ENCODE measurements around the gene RSAD1.

The RSAD1 gene

DNA sequence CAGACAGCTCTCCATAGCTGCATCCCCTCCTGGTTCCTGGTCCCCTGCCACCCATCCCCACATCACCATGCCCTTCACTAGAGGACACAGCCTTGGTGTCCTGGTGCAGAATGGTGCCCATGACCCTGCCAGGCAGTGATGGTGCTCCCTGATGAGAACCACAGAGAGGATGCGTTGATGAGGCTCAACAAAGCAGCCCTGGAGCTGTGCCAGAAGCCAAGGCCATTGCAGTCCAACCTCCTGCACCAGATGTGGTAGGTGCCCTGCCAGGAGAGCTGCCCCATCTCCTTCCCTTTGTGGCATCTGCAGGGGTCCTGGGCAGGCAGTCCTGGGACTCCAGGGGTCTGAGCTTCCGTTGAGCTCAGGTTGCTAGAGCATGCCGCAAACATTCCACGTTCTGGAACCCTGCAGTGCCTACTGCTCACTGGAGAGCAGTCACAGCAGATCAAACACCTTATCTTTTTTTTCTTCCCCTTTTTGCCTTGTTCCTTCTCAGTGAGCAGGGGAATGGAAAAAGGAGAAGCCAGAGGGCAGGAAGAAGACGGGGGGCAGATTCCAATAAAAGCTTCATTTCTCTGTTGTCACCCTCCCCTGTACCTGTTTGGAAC, 48.6 kb downstream of the RSAD1 start:
- Histone ChIP-seq H3K27ac (ENCODE audit: low read length) (no peak overlapping the region), H4K20me1 (ENCODE audit: insufficient read depth, low read length) (no peaks in the 10 kb centered on the region), H3K4me2 (ENCODE audit: insufficient read depth, low read length) (no peak overlapping the region), H3K4me3 (ENCODE audit: low read depth in 1 of 2, low read length in 2 of 2) (no peak overlapping the region), H3K4me1 (ENCODE audit: insufficient read depth, low read length) (no peaks in the 10 kb centered on the region), H2AFZ (ENCODE audit: low read depth, low read length) (no peak overlapping the region), H3K9me3 (ENCODE audit: insufficient read depth, low read length, severe bottlenecking) (no peaks in the 10 kb centered on the region), H3K9ac (ENCODE audit: low read depth, low read length) (no peak overlapping the region), H3K36me3 (ENCODE audit: insufficient read depth, low read length) (no peaks in the 10 kb centered on the region), H3K27me3 (ENCODE audit: insufficient read depth, low read length, poor library complexity) (peaks cover 18% of the 10 kb centered on the region), H3K79me2 (ENCODE audit: insufficient read depth, low read length) (no peaks in the 10 kb centered on the region)
- no peak for ATAC-seq (ENCODE audit: insufficient read depth, low read depth)
- TF ChIP-seq EZH2 (IDR thresholded peaks at IDR 0.05; ENCODE audit: borderline replicate concordance, low read depth, low read length, severe bottlenecking), result no peak
- no peak for DNase-seq

GRCh38 chr17:50527949-50528474, 49.4 kb downstream of the RSAD1 start:
- Histone ChIP-seq H3K27me3 (ENCODE audit: insufficient read depth, low read length, poor library complexity) (peaks cover 26% of the 10 kb centered on the region), H3K79me2 (ENCODE audit: insufficient read depth, low read length) (no peaks in the 10 kb centered on the region), H3K9me3 (ENCODE audit: insufficient read depth, low read length, severe bottlenecking) (no peaks in the 10 kb centered on the region), H3K4me2 (ENCODE audit: insufficient read depth, low read length) (no peak overlapping the region), H3K36me3 (ENCODE audit: insufficient read depth, low read length) (no peaks in the 10 kb centered on the region), H3K4me3 (ENCODE audit: low read depth in 1 of 2, low read length in 2 of 2) (no peak overlapping the region), H3K27ac (ENCODE audit: low read length) (no peak overlapping the region), H3K9ac (ENCODE audit: low read depth, low read length) (no peak overlapping the region), H2AFZ (ENCODE audit: low read depth, low read length) (no peak overlapping the region), H3K4me1 (ENCODE audit: insufficient read depth, low read length) (no peaks in the 10 kb centered on the region), H4K20me1 (ENCODE audit: insufficient read depth, low read length) (no peaks in the 10 kb centered on the region)
- ATAC-seq (ENCODE audit: insufficient read depth, low read depth) (no peak), DNase-seq (no peak)
- TF ChIP-seq EZH2 (IDR thresholded peaks at IDR 0.05; ENCODE audit: borderline replicate concordance, low read depth, low read length, severe bottlenecking), result no peak
- TF ChIP-seq, protein P1, sequence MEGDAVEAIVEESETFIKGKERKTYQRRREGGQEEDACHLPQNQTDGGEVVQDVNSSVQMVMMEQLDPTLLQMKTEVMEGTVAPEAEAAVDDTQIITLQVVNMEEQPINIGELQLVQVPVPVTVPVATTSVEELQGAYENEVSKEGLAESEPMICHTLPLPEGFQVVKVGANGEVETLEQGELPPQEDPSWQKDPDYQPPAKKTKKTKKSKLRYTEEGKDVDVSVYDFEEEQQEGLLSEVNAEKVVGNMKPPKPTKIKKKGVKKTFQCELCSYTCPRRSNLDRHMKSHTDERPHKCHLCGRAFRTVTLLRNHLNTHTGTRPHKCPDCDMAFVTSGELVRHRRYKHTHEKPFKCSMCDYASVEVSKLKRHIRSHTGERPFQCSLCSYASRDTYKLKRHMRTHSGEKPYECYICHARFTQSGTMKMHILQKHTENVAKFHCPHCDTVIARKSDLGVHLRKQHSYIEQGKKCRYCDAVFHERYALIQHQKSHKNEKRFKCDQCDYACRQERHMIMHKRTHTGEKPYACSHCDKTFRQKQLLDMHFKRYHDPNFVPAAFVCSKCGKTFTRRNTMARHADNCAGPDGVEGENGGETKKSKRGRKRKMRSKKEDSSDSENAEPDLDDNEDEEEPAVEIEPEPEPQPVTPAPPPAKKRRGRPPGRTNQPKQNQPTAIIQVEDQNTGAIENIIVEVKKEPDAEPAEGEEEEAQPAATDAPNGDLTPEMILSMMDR (IDR thresholded peaks at IDR 0.05; ENCODE audit: borderline replicate concordance, extremely low read depth, low read length, poor library complexity, severe bottlenecking), result no peak

- Histone ChIP-seq H2AFZ (ENCODE audit: low read depth, low read length) (no peak overlapping the region), H3K9ac (ENCODE audit: low read depth, low read length) (no peak overlapping the region), H3K4me3 (ENCODE audit: low read depth in 1 of 2, low read length in 2 of 2) (no peak overlapping the region), H3K27ac (ENCODE audit: low read length) (no peak overlapping the region), H4K20me1 (ENCODE audit: insufficient read depth, low read length) (no peaks in the 10 kb centered on the region), H3K79me2 (ENCODE audit: insufficient read depth, low read length) (no peaks in the 10 kb centered on the region), H3K4me1 (ENCODE audit: insufficient read depth, low read length) (no peaks in the 10 kb centered on the region), H3K4me2 (ENCODE audit: insufficient read depth, low read length) (no peak overlapping the region), H3K27me3 (ENCODE audit: insufficient read depth, low read length, poor library complexity) (peaks cover 42% of the 10 kb centered on the region), H3K36me3 (ENCODE audit: insufficient read depth, low read length) (no peaks in the 10 kb centered on the region), H3K9me3 (ENCODE audit: insufficient read depth, low read length, severe bottlenecking) (no peaks in the 10 kb centered on the region)
- DNase-seq, result no peak
- TF ChIP-seq, protein P1 (IDR thresholded peaks at IDR 0.05; ENCODE audit: borderline replicate concordance, extremely low read depth, low read length, poor library complexity, severe bottlenecking), result no peak
- TF ChIP-seq EZH2 (IDR thresholded peaks at IDR 0.05; ENCODE audit: borderline replicate concordance, low read depth, low read length, severe bottlenecking), result no peak
- ATAC-seq (ENCODE audit: insufficient read depth, low read depth), result no peak
Measured at GRCh38 chr17:50529849-50530248, 51.2 kb downstream of the RSAD1 start.

- no peak overlapping the region for H3K27ac ChIP-seq (ENCODE audit: low read length)
- no peak overlapping the region for H2AFZ ChIP-seq (ENCODE audit: low read depth, low read length)
- H3K4me2 ChIP-seq (ENCODE audit: insufficient read depth, low read length), result no peak overlapping the region
- peaks cover 44% of the 10 kb centered on the region for H3K27me3 ChIP-seq (ENCODE audit: insufficient read depth, low read length, poor library complexity)
- no peaks in the 10 kb centered on the region for H3K4me1 ChIP-seq (ENCODE audit: insufficient read depth, low read length)
- H3K79me2 ChIP-seq (ENCODE audit: insufficient read depth, low read length), result no peaks in the 10 kb centered on the region
- H3K9ac ChIP-seq (ENCODE audit: low read depth, low read length), result no peak overlapping the region
- H3K36me3 ChIP-seq (ENCODE audit: insufficient read depth, low read length), result no peaks in the 10 kb centered on the region
- ATAC-seq (ENCODE audit: insufficient read depth, low read depth) (no peak), DNase-seq (no peak)
- no peak overlapping the region for H3K4me3 ChIP-seq (ENCODE audit: low read depth in 1 of 2, low read length in 2 of 2)
- TF ChIP-seq, protein P1 (IDR thresholded peaks at IDR 0.05; ENCODE audit: borderline replicate concordance, extremely low read depth, low read length, poor library complexity, severe bottlenecking), result no peak
- TF ChIP-seq EZH2 (IDR thresholded peaks at IDR 0.05; ENCODE audit: borderline replicate concordance, low read depth, low read length, severe bottlenecking), result no peak
- no peaks in the 10 kb centered on the region for H3K9me3 ChIP-seq (ENCODE audit: insufficient read depth, low read length, severe bottlenecking)
- H4K20me1 ChIP-seq (ENCODE audit: insufficient read depth, low read length), result no peaks in the 10 kb centered on the region
Measured at GRCh38 chr17:50531428-50532025, 52.9 kb downstream of the RSAD1 start.
